Endothelial cell of umbilical vein (primary cell): ENCODE data around the gene UBR4. TPM values are rescaled to one million over a fixed set of nuclear protein-coding genes. Genes with fewer than 3 reads are reported as not detected.

Source experiments
- BruUV-seq: library from RNA; stranded (reverse); fragments of 400-500 nt; replicated peaks from 2 replicates; lab custom pipeline; 2021; lab: Mats Ljungman, UMichigan
- CTCF ChIA-PET: fragments of 300-600, 350-600 bp; sonication (Branson Sonifier 250); formaldehyde crosslinking; loops from one replicate; lab custom pipeline; 2021; ENCODE audit warnings: antibody characterized with exemption, inconsistent platforms; lab: Charles Lee
- POLR2A ChIA-PET: fragments of 300-600, 350-600 bp; sonication (Branson Sonifier 250); formaldehyde crosslinking; loops from one replicate; lab custom pipeline; 2021; ENCODE audit warnings: antibody characterized with exemption, inconsistent platforms; lab: Charles Lee
- DNase-seq: peaks from one replicate; pipeline ENCODE4 v3.0.0-alpha.2; 2011; ENCODE audit warnings: low read depth, low spot score
- FAIRE-seq: peaks from 2 replicates; lab custom pipeline; 2011; peaks lifted over from hg19 to GRCh38; lab: Jason Lieb, UNC
- H2AFZ ChIP-seq: 2 replicates; pipeline ENCODE4 v1.6.0; 2012; ENCODE audit warnings: low read depth, low read length, control low read depth, inconsistent platforms
- H3K27ac ChIP-seq: 2 replicates; pipeline ENCODE4 v1.5.1; 2011; ENCODE audit warnings: low read depth, mild to moderate bottlenecking, control low read depth, low read length, moderate library complexity; ENCODE audit not compliant: insufficient read depth
- H3K27me3 ChIP-seq, 2 experiments: 2 replicates each; pipeline versions ENCODE4 v1.6.0 to v1.6.1; 2011; ENCODE audit warnings: low read length in 2 of 2, mixed read lengths in 1 of 2; ENCODE audit not compliant: control insufficient read depth in 2 of 2, insufficient read depth in 2 of 2
- H3K36me3 ChIP-seq, 2 experiments: 2 replicates in 1 of 2; 3 replicates in 1 of 2; pipeline ENCODE4 v1.5.1; 2011; ENCODE audit warnings: low read length in 2 of 2, mild to moderate bottlenecking in 1 of 2, moderate library complexity in 1 of 2; ENCODE audit not compliant: control insufficient read depth in 2 of 2, insufficient read depth in 2 of 2; ENCODE audit errors: extremely low read depth in 1 of 2
- H3K4me1 ChIP-seq: 3 replicates; pipeline ENCODE4 v1.5.1; 2011; ENCODE audit warnings: mild to moderate bottlenecking, low read length; ENCODE audit not compliant: control insufficient read depth, insufficient read depth; ENCODE audit errors: extremely low read depth
- H3K4me2 ChIP-seq: 2 replicates; pipeline ENCODE4 v1.6.1; 2011; ENCODE audit warnings: low read length, control low read depth, mixed read lengths; ENCODE audit not compliant: insufficient read depth
- H3K4me3 ChIP-seq, 3 experiments: fragments of 200-600 bp in 1 of 3; sonication (generic), shearing (Covaris generic) in 1 of 3; replicated peaks in 1 of 3; 2 replicates each; pipeline ENCODE4 v1.5.1; 2011 to 2016; ENCODE audit warnings: control low read depth in 3 of 3, low read length in 3 of 3, mild to moderate bottlenecking in 2 of 3, inconsistent platforms in 1 of 3, low read depth in 1 of 3, moderate library complexity in 1 of 3; ENCODE audit not compliant: insufficient read depth in 1 of 3
- H3K79me2 ChIP-seq: 2 replicates; pipeline ENCODE4 v1.6.0; 2012; ENCODE audit warnings: low read length, inconsistent platforms; ENCODE audit not compliant: control insufficient read depth, insufficient read depth
- H3K9ac ChIP-seq: replicated peaks from 2 replicates; pipeline ENCODE3; 2011; ENCODE audit warnings: low read length, control low read depth; ENCODE audit not compliant: insufficient read depth; ENCODE audit errors: extremely low read depth
- H3K9me1 ChIP-seq: replicated peaks from 3 replicates; pipeline ENCODE4 v1.6.0; 2011; ENCODE audit warnings: mild to moderate bottlenecking, low read length; ENCODE audit not compliant: control insufficient read depth, insufficient read depth; ENCODE audit errors: extremely low read depth
- H3K9me3 ChIP-seq: replicated peaks from 2 replicates; pipeline ENCODE4 v1.5.1; 2012; ENCODE audit warnings: low read length, inconsistent platforms; ENCODE audit not compliant: control insufficient read depth, insufficient read depth
- H4K20me1 ChIP-seq: replicated peaks from 2 replicates; pipeline ENCODE3; 2011; ENCODE audit warnings: mild to moderate bottlenecking, low read length; ENCODE audit not compliant: control insufficient read depth, insufficient read depth; ENCODE audit errors: extremely low read depth
- EZH2 ChIP-seq: IDR thresholded peaks from 2 replicates; pipeline ENCODE4 v1.6.1; 2012; ENCODE audit warnings: borderline replicate concordance, low read depth, mild to moderate bottlenecking, moderate library complexity, low read length, inconsistent platforms; ENCODE audit not compliant: severe bottlenecking
- FOS ChIP-seq: IDR thresholded peaks from 2 replicates; pipeline ENCODE4 v1.6.1; 2011; ENCODE audit warnings: mild to moderate bottlenecking, low read length, moderate library complexity, borderline replicate concordance; ENCODE audit not compliant: insufficient read depth
- GATA2 ChIP-seq: IDR thresholded peaks from 2 replicates; pipeline ENCODE4 v1.7.0; 2011; ENCODE audit warnings: low read depth, mild to moderate bottlenecking, moderate library complexity, mixed read lengths, low read length; ENCODE audit not compliant: insufficient read length, insufficient read depth
- JUN ChIP-seq: IDR thresholded peaks from 2 replicates; pipeline ENCODE4 v1.6.1; 2011; ENCODE audit warnings: borderline replicate concordance, low read depth; ENCODE audit not compliant: insufficient read length, insufficient read depth
- MYC ChIP-seq: IDR thresholded peaks from one replicate; pipeline ENCODE4 v1.6.1; 2011; ENCODE audit warnings: mild to moderate bottlenecking, low read depth, low read length
- POLR2A ChIP-seq: IDR thresholded peaks from 2 replicates; pipeline ENCODE4 v1.6.1; 2012; ENCODE audit warnings: low read depth, mild to moderate bottlenecking, control low read depth, low read length
- POLR2AphosphoS5 ChIP-seq: IDR thresholded peaks from 2 replicates; pipeline ENCODE4 v1.6.1; 2012; ENCODE audit warnings: low read depth, mild to moderate bottlenecking, control low read depth, low read length, moderate library complexity; ENCODE audit not compliant: insufficient read depth
- dilution Hi-C: fragments of 300-500 bp; cut with MboI; formaldehyde crosslinking; loops from one replicate; pipeline ENCODE4 v1.15.0; 2019; ENCODE audit warnings: low sequenced_read_pairs; ENCODE audit not compliant: extremely low pct_ligation_motif_present
- intact Hi-C: fragments of 100-400 bp; cut with micrococcal nuclease; formaldehyde crosslinking; loops from one replicate; pipeline ENCODE4 v1.10.0; 2022
- polyA plus RNA-seq, 4 experiments: library from polyadenylated mRNA; depleted of rRNA in 3 of 4; stranded (reverse) in 3 of 4; unstranded in 1 of 4; fragments of >200 nt; gene quantifications; 2 replicates each; pipeline versions ENCODE4 v1.2.1 to v1.2.3, GENCODE V29; 2011 to 2012; ENCODE audit warnings: missing spikeins in 1 of 4
- total RNA-seq: library from RNA; stranded (reverse); gene quantifications from 2 replicates; pipeline ENCODE4 v1.2.3, GENCODE V29; 2021
- TF ChIP-seq, protein P1 (sequence below), 2 donors: IDR thresholded peaks; 1 replicate in 1 of 2; 2 replicates in 1 of 2; pipeline ENCODE4 v1.5.1; 2011; ENCODE audit warnings: low read length in 2 of 2, mild to moderate bottlenecking in 2 of 2, moderate library complexity in 2 of 2, control low read depth in 1 of 2, inconsistent platforms in 1 of 2, low read depth in 1 of 2; ENCODE audit not compliant: insufficient read depth in 1 of 2; ENCODE audit errors: extremely low read depth in 1 of 2
- TF ChIP-seq, protein P2 (sequence below): IDR thresholded peaks from 2 replicates; pipeline ENCODE4 v1.6.1; 2011; ENCODE audit not compliant: insufficient read depth, insufficient read length

UBR4 gene
- total and polyA plus RNA-seq, 2 donors (not counting 3 experiments of a cell fraction or from before 2014, with no cell fraction given) = 125 to 150 TPM

DNA sequence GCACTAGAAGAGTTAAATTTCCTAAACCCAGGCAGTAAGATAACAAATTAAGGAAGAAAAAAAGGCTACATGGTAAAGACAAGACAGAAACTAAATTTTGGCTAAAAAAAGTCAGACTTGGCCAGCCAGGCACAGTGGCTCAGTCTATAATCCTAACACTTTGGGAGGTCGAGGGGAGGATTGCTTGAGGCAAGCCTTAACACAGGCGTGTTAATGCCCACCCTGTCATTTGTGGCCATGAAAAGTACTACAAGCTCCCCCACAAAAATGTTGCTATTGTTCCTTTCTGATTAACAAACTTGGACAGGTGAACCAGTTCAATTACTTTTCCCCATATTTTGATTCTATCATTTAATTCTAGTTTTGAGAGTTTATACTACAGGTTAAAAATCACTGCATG, 32.3 kb downstream of the UBR4 start:
- intact Hi-C loops = no loop called here
- FAIRE-seq (no peak), DNase-seq (no peak)
- Histone ChIP-seq H3K4me1 (no peaks in the 10 kb centered on the region), H2AFZ (no peak overlapping the region), H3K4me3 (no peak overlapping the region), H3K9me3 (no peaks in the 10 kb centered on the region), H3K9me1 (no peaks in the 10 kb centered on the region), H3K4me2 (no peak overlapping the region), H3K79me2 (peaks cover 2% of the 10 kb centered on the region), H3K36me3 (peaks cover 37 to 47% of the 10 kb centered on the region in 2 experiments), H3K27me3 (no peaks in the 10 kb centered on the region), H3K27ac (no peak overlapping the region), H3K9ac (no peak overlapping the region), H4K20me1 (no peaks in the 10 kb centered on the region)
- dilution Hi-C loops = no loop called here
- TF ChIP-seq GATA2 = no peak
- no peak for TF ChIP-seq POLR2A
- TF ChIP-seq POLR2AphosphoS5 = no peak
- TF ChIP-seq, protein P1, sequence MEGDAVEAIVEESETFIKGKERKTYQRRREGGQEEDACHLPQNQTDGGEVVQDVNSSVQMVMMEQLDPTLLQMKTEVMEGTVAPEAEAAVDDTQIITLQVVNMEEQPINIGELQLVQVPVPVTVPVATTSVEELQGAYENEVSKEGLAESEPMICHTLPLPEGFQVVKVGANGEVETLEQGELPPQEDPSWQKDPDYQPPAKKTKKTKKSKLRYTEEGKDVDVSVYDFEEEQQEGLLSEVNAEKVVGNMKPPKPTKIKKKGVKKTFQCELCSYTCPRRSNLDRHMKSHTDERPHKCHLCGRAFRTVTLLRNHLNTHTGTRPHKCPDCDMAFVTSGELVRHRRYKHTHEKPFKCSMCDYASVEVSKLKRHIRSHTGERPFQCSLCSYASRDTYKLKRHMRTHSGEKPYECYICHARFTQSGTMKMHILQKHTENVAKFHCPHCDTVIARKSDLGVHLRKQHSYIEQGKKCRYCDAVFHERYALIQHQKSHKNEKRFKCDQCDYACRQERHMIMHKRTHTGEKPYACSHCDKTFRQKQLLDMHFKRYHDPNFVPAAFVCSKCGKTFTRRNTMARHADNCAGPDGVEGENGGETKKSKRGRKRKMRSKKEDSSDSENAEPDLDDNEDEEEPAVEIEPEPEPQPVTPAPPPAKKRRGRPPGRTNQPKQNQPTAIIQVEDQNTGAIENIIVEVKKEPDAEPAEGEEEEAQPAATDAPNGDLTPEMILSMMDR (IDR thresholded peaks at IDR 0.05; ENCODE audit: extremely low read depth in 1 of 2, insufficient read depth in 1 of 2, low read depth in 1 of 2, low read length in 2 of 2) = no peak
- TF ChIP-seq JUN = no peak
- TF ChIP-seq, protein P2, sequence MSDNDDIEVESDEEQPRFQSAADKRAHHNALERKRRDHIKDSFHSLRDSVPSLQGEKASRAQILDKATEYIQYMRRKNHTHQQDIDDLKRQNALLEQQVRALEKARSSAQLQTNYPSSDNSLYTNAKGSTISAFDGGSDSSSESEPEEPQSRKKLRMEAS = no peak
- TF ChIP-seq FOS = no peak
- TF ChIP-seq EZH2 = no peak
- TF ChIP-seq MYC = no peak
- CTCF ChIA-PET = interaction anchor here (0.8 to 1.1 kb wide), 2 partner anchors 14 to 473 kb away, joined by 3 read pairs; no protein-coding TSS in a partner anchor
- no TSS peak for BruUV-seq
- POLR2A ChIA-PET = no interaction called here
